Right lobe of liver (tissue), 6 donors: ENCODE data around the gene ALLC. TPM values are rescaled to one million over a fixed set of nuclear protein-coding genes. Genes with fewer than 3 reads are reported as not detected.
A peak's percentile ranks its signal among the peaks of the same experiment; 100 is the strongest.

Source experiments
- ATAC-seq, 4 donors: fragments of 200-7000 bp; cut with Tn5 transposase; one replicate each; pipeline ENCODE4 v1.9.1; 2020; ENCODE audit warnings: mild to moderate bottlenecking in 4 of 4, moderate library complexity in 4 of 4
- DNase-seq, 3 donors: peaks; one replicate each; pipeline ENCODE4 v3.0.0-alpha.2; 2020
- H3K27ac ChIP-seq, 3 donors: fragments of 200-600 bp; one replicate each; pipeline ENCODE4 v1.8.0; 2022
- H3K27me3 ChIP-seq, 2 donors: fragments of 200-600 bp; one replicate each; pipeline ENCODE4 v1.8.0; 2022
- H3K36me3 ChIP-seq, 4 donors: fragments of 200-600 bp; sonication (generic) in 1 of 4; one replicate each; pipeline versions ENCODE4 v1.5.1 to v1.8.0; 2017 to 2022; ENCODE audit warnings: control low read depth in 1 of 4
- H3K4me1 ChIP-seq, 4 donors: fragments of 200-600 bp; sonication (generic) in 1 of 4; one replicate each; pipeline versions ENCODE4 v1.5.1 to v1.8.0; 2017 to 2022; ENCODE audit warnings: control low read depth in 1 of 4
- H3K4me3 ChIP-seq, 3 donors: fragments of 200-600 bp; one replicate each; pipeline ENCODE4 v1.8.0; 2022
- H3K9me3 ChIP-seq, 4 donors: fragments of 200-600 bp; sonication (generic) in 1 of 4; one replicate each; pipeline versions ENCODE4 v1.5.1 to v1.8.0; 2017 to 2022; ENCODE audit warnings: control low read depth in 1 of 4
- POLR2A ChIP-seq: fragments of 450-650 bp; IDR thresholded peaks from one replicate; pipeline ENCODE4 v1.6.1; 2017; ENCODE audit warnings: antibody characterized with exemption, mild to moderate bottlenecking
- WGBS: methylation state at CpG from one replicate; pipeline ENCODE4 v1.1.6; 2018; ENCODE audit warnings: low coverage, low lambda C conversion rate; ENCODE audit not compliant: insufficient coverage; ENCODE audit errors: missing lambda C conversion rate; 5-methylcytosine and 5-hydroxymethylcytosine counted together
- intact Hi-C, 2 donors: fragments of 100-400 bp; cut with DNase I; formaldehyde crosslinking; loops; one replicate each; pipeline versions ENCODE4 v1.11.2 to v1.14.1; 2022
- total RNA-seq, 6 experiments: library from RNA; depleted of rRNA in 2 of 6; stranded (reverse); fragments of >200 nt in 2 of 6; fragmentation: NEBNext Ultra II Directional in 3 of 6; extraction: Animal tissue kit (Norgen Biotek cat#: 25700) in 3 of 6; gene quantifications; one replicate each; pipeline versions ENCODE4 v1.1.0 to v1.2.4, GENCODE V29; 2016 to 2023
- TF ChIP-seq, protein P1 (sequence below), 4 donors: fragments of 200-600 bp in 3 of 4; fragments of 450-650 bp in 1 of 4; IDR thresholded peaks; one replicate each; pipeline versions ENCODE4 v1.5.1 to v1.8.0; 2016 to 2022; ENCODE audit warnings: antibody characterized with exemption in 4 of 4, mild to moderate bottlenecking in 2 of 4
- donor health status: DM: no; HTN: yes; CAD: no.
- donor health status: DM: no; HTN: no; CAD: no.
- donor health status: DM: no; HTN: no; CAD: no.
- donor health status: DM: no; HTN: yes; CAD: no.
- donor health status: DM: no; HTN: yes; CAD: no.

The ALLC gene
- total RNA-seq, 6 experiments from 2014 or later = 0.18 to 0.63 (median 0.31) TPM; not detected in 1

DNA sequence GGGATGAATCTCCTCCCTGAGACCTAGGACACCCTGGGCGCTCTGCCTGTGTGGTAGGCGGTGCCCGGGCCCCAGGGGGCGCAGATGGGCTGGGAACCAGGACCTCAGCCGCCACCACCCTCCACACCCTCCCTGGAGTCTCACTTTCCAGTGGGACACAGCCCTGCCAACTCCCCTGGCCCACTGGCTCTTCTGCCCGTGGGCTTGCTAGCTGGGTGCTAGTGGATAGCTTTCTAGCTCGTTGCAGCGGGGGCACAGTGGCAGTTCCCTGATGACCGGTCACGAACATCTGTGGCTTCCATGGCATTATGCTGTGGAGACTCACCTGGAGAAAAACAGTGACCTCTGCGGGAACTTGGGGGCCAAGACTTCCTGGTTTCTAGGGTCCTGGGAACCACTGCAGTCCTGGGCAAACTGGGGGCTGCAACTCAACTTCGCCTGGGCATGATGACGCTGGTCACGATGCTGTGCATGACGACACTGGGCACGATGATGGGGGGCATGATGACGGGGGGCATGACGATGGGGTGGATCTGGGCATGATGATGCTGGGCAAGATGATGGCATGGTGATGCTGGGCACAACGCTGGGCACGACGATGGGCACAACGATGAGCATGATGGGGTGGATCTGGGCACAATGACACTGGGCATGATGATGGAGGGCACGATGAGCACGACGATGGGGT is 31.0 kb upstream of the ALLC start:
- no peak for TF ChIP-seq POLR2A
- TF ChIP-seq, protein P1, sequence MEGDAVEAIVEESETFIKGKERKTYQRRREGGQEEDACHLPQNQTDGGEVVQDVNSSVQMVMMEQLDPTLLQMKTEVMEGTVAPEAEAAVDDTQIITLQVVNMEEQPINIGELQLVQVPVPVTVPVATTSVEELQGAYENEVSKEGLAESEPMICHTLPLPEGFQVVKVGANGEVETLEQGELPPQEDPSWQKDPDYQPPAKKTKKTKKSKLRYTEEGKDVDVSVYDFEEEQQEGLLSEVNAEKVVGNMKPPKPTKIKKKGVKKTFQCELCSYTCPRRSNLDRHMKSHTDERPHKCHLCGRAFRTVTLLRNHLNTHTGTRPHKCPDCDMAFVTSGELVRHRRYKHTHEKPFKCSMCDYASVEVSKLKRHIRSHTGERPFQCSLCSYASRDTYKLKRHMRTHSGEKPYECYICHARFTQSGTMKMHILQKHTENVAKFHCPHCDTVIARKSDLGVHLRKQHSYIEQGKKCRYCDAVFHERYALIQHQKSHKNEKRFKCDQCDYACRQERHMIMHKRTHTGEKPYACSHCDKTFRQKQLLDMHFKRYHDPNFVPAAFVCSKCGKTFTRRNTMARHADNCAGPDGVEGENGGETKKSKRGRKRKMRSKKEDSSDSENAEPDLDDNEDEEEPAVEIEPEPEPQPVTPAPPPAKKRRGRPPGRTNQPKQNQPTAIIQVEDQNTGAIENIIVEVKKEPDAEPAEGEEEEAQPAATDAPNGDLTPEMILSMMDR (IDR thresholded peaks at IDR 0.05) = no peak
- H3K4me1 ChIP-seq = no peaks in the 10 kb centered on the region
- ATAC-seq (peak in 1 of 4 donors; percentile 60), DNase-seq (no peak)
- H3K27me3 ChIP-seq = no peaks in the 10 kb centered on the region
- H3K27ac ChIP-seq = peak overlapping the region in 1 of 3 donors; percentile 47
- H3K36me3 ChIP-seq = no peaks in the 10 kb centered on the region
- WGBS = 83% methylated on average over 11 of the region's 25 CpGs
- intact Hi-C loops = no loop called here
- H3K4me3 ChIP-seq = no peak overlapping the region
- no peaks in the 10 kb centered on the region for H3K9me3 ChIP-seq

DNA sequence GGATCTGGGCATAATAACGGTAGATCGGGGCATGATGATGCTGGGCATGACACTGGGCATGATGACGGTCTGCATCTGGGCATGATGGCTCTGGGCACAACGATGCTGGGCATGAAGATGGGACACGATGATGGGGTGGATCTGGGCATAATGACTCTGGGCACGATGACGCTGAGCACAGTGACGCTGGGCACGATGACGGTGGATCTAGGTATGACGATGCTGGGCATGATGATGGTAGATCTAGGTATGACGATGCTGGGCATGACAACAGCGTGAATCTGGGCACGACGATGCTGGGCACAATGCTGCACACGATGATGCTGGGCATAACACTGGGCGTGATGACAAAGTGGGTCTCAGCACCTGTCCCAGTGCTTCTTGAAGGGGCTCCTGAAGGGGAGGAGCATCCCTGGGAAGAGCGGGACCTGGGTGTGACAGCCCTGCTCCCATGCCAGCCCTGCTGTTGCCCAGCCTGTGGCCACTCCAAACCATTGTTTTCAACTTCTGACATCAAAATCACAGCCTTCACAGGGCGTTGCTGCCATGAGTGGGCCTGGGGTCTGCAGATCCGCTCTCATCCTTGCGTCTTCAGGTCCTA is 30.4 kb upstream of the ALLC start:
- ATAC-seq (no peak), DNase-seq (no peak)
- H3K4me3 ChIP-seq = no peak overlapping the region
- intact Hi-C loops = no loop called here
- no peak overlapping the region for H3K27ac ChIP-seq
- no peaks in the 10 kb centered on the region for H3K9me3 ChIP-seq
- H3K4me1 ChIP-seq = no peaks in the 10 kb centered on the region
- TF ChIP-seq POLR2A = no peak
- TF ChIP-seq, protein P1 (IDR thresholded peaks at IDR 0.05) = no peak
- no peaks in the 10 kb centered on the region for H3K36me3 ChIP-seq
- H3K27me3 ChIP-seq = no peaks in the 10 kb centered on the region
- WGBS = 85% methylated on average over 10 of the region's 21 CpGs

DNA sequence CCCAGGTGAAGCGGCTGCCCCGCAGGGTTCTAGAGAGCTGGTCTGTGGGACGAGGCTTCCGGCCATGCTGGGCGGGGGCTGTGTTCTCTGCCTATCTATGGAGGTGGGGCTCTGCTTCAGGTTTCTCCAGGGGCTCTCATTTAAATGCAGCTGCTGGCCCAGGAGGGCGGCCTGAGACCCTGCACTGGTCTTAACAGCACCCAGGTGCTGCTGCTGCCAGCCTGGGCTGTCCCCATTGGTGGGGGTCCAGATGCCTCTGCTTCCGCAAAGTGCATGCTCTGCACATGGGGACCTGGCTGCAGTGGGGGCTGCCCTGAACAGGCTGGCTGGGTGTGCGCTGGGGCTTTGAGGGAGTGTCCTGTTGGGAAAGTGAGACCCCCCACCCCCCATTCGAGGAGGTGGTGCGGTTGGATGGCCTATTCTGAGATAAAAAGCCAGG is 29.7 kb upstream of the ALLC start:
- TF ChIP-seq, protein P1 (IDR thresholded peaks at IDR 0.05) = no peak
- no peak for TF ChIP-seq POLR2A
- ATAC-seq = no peak
- DNase-seq = no peak
- Histone ChIP-seq H3K4me1 (no peaks in the 10 kb centered on the region), H3K36me3 (no peaks in the 10 kb centered on the region), H3K27ac (no peak overlapping the region), H3K27me3 (no peaks in the 10 kb centered on the region), H3K9me3 (no peaks in the 10 kb centered on the region), H3K4me3 (no peak overlapping the region)
- intact Hi-C loops = no loop called here
- WGBS = 72% methylated on average over 3 of the region's 10 CpGs

DNA sequence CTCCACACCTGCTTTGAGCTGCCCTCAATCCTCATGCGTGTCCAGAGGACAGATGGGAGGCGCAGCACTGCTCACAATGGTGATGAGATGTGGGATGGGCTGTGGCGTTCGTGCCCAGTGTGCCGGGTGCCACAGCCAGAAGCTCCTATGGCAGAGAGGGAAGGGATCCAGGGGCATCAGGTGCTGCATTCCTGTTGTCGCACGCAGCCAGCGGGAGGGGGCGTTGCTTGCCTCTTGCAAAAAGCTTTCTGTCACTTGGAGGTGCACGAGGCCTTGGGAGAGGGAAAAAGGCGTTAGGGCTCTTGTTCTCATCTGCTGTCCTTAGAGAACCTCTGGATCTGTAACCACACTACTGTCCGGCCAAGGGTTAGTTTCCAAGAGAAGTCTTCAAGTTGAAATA is 29.2 kb upstream of the ALLC start:
- no peaks in the 10 kb centered on the region for H3K4me1 ChIP-seq
- DNase-seq (no peak), ATAC-seq (no peak)
- TF ChIP-seq, protein P1 (IDR thresholded peaks at IDR 0.05) = peak in 1 of 4 donors; percentile 5
- TF ChIP-seq POLR2A = no peak
- no peaks in the 10 kb centered on the region for H3K27me3 ChIP-seq
- H3K4me3 ChIP-seq = no peak overlapping the region
- no peak overlapping the region for H3K27ac ChIP-seq
- no peaks in the 10 kb centered on the region for H3K36me3 ChIP-seq
- H3K9me3 ChIP-seq = no peaks in the 10 kb centered on the region
- intact Hi-C loops = no loop called here
- 30% methylated on average over 9 of the region's 12 CpGs for WGBS
